Measurements from ENCODE around the gene OVAAL. TPM values are rescaled to one million over a fixed set of nuclear protein-coding genes. Genes with fewer than 3 reads are reported as not detected.

The OVAAL gene
- total and polyA plus RNA-seq, 2 of the 8 experiments (the other 6 are each of a cell fraction or from before 2014, with no cell fraction given) = not detected

- H2BK120ac ChIP-seq (replicated peaks; ENCODE audit: low read depth, low read length) = no peak overlapping the region
- no peaks in the 10 kb centered on the region for H4K20me1 ChIP-seq (replicated peaks in 1 of 2; ENCODE audit: control insufficient read depth in 1 of 2, insufficient read depth in 2 of 2, low read length in 2 of 2)
- H4K5ac ChIP-seq (ENCODE audit: insufficient read length, low read depth, low read length) = no peak overlapping the region
- FAIRE-seq (no peak), DNase-seq (ENCODE audit: low read depth in 1 of 2, low spot score in 2 of 2) (no peak)
- H3K79me2 ChIP-seq (ENCODE audit: control insufficient read depth in 1 of 2, insufficient read depth in 2 of 2, low read length in 2 of 2) = no peaks in the 10 kb centered on the region
- H3K4me3 ChIP-seq (ENCODE audit: extremely low read depth in 1 of 4, insufficient read depth in 2 of 4, low read depth in 3 of 4, low read length in 4 of 4) = no peak overlapping the region
- no peak overlapping the region for H3K23ac ChIP-seq (ENCODE audit: insufficient read length)
- no peak overlapping the region for H2BK20ac ChIP-seq (ENCODE audit: low read length)
- H2BK15ac ChIP-seq (ENCODE audit: low read length) = no peak overlapping the region
- no peak overlapping the region for H2AK5ac ChIP-seq (ENCODE audit: low read depth, low read length)
- no peak overlapping the region for H4K91ac ChIP-seq (replicated peaks; ENCODE audit: insufficient read length, low read length)
- H3K4ac ChIP-seq (replicated peaks; ENCODE audit: insufficient read length, low read depth, low read length) = no peak overlapping the region
- H3K18ac ChIP-seq (ENCODE audit: extremely low read depth, low read length) = no peak overlapping the region
- no peak overlapping the region for H3K27ac ChIP-seq (ENCODE audit: low read depth, low read length)
- no peak overlapping the region for H3K9ac ChIP-seq (replicated peaks in 1 of 4; ENCODE audit: extremely low read depth in 1 of 4, low read depth in 3 of 4, low read length in 3 of 4)
- H3K79me1 ChIP-seq (ENCODE audit: low read depth, low read length) = no peaks in the 10 kb centered on the region
- no peak overlapping the region for H4K8ac ChIP-seq (ENCODE audit: extremely low read depth, insufficient read depth, low read length)
- H3K23me2 ChIP-seq (ENCODE audit: low read depth, low read length) = no peaks in the 10 kb centered on the region; the same call in 1 of the 2 replicates
- H2BK12ac ChIP-seq (ENCODE audit: low read depth, low read length) = no peak overlapping the region
- POLR2A ChIA-PET (ENCODE audit: partially characterized antibody) = no interaction called here
- H3K36me3 ChIP-seq (ENCODE audit: control insufficient read depth in 2 of 4, insufficient read depth in 4 of 4, low read length in 3 of 4) = no peaks in the 10 kb centered on the region
- WGBS, 2 experiments (ENCODE audit: extremely low coverage in 1 of 2, insufficient coverage in 1 of 2, insufficient read length in 1 of 2, insufficient replicate concordance in 2 of 2, low coverage in 1 of 2, low lambda C conversion rate in 2 of 2, missing lambda C conversion rate in 1 of 2) = 90% methylated on average over 6 of the region's 6 CpGs; no CpG with 5 or more reads in 1 of the 2 experiments
- H3K56ac ChIP-seq (replicated peaks; ENCODE audit: insufficient read length, low read depth, low read length) = no peak overlapping the region
- H3K4me2 ChIP-seq (ENCODE audit: insufficient read depth in 1 of 2, low read depth in 2 of 2, low read length in 2 of 2) = no peak overlapping the region
- no peak overlapping the region for H2AFZ ChIP-seq (ENCODE audit: low read length)
- no peak overlapping the region for H3K14ac ChIP-seq (ENCODE audit: insufficient read length)
- CTCF ChIA-PET (ENCODE audit: partially characterized antibody) = interaction anchor here (1.0 to 1.7 kb wide), 3 partner anchors 14 to 260 kb away, joined by 3 to 5 read pairs (median 5); no protein-coding TSS in a partner anchor
- no peaks in the 10 kb centered on the region; a peak in 1 of 7 replicates for H3K27me3 ChIP-seq (replicated peaks in 1 of 4; ENCODE audit: control insufficient read depth in 3 of 4, extremely low read depth in 1 of 4, insufficient read depth in 3 of 4, low read length in 3 of 4)
- H3K4me1 ChIP-seq (replicated peaks in 1 of 4; ENCODE audit: control insufficient read depth in 3 of 4, insufficient read depth in 4 of 4, low read length in 3 of 4) = no peaks in the 10 kb centered on the region; a peak in 1 of 7 replicates
- H3K9me3 ChIP-seq (ENCODE audit: insufficient read depth in 2 of 2, low read depth in 1 of 2, low read length in 1 of 2) = no peaks in the 10 kb centered on the region
- no peak overlapping the region for H2BK5ac ChIP-seq (ENCODE audit: low read depth, low read length)
- TF ChIP-seq BACH1 (IDR thresholded peaks at IDR 0.05; ENCODE audit: low read length) = no peak
- no peak for TF ChIP-seq SP2 (IDR thresholded peaks at IDR 0.05; ENCODE audit: low read length)
- TF ChIP-seq HDAC2 (IDR thresholded peaks at IDR 0.05; ENCODE audit: borderline replicate concordance in 1 of 2, low read depth in 2 of 2, low read length in 2 of 2) = no peak
- no peak for TF ChIP-seq CBX8 (IDR thresholded peaks at IDR 0.05; ENCODE audit: borderline replicate concordance, low read depth, low read length)
- no peak for TF ChIP-seq JUND (IDR thresholded peaks at IDR 0.05; ENCODE audit: low read length)
- TF ChIP-seq, protein P1, sequence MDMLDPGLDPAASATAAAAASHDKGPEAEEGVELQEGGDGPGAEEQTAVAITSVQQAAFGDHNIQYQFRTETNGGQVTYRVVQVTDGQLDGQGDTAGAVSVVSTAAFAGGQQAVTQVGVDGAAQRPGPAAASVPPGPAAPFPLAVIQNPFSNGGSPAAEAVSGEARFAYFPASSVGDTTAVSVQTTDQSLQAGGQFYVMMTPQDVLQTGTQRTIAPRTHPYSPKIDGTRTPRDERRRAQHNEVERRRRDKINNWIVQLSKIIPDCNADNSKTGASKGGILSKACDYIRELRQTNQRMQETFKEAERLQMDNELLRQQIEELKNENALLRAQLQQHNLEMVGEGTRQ (IDR thresholded peaks at IDR 0.05; ENCODE audit: low read length) = no peak
- no peak for TF ChIP-seq CHD2 (IDR thresholded peaks at IDR 0.05; ENCODE audit: low read length)
- no peak for TF ChIP-seq TAF7 (optimal IDR thresholded peaks at IDR 0.05; ENCODE audit: borderline replicate concordance, low read depth, low read length)
- TF ChIP-seq, protein P2, sequence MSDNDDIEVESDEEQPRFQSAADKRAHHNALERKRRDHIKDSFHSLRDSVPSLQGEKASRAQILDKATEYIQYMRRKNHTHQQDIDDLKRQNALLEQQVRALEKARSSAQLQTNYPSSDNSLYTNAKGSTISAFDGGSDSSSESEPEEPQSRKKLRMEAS (IDR thresholded peaks at IDR 0.05) = no peak
- no peak for TF ChIP-seq HDAC6 (IDR thresholded peaks at IDR 0.05; ENCODE audit: low read depth, low read length)
- TF ChIP-seq CBX5 (IDR thresholded peaks at IDR 0.05; ENCODE audit: low read depth, low read length) = no peak
- no peak for TF ChIP-seq TAF1 (IDR thresholded peaks at IDR 0.05; ENCODE audit: low read depth, low read length)
- no peak for TF ChIP-seq TCF12 (IDR thresholded peaks at IDR 0.05; ENCODE audit: low read depth, low read length)
Observed at GRCh38 chr1:180603223-180603849, 44.6 kb downstream of the OVAAL start.
